ENCODE data around the gene PLCL2.

Gene PLCL2

DNA sequence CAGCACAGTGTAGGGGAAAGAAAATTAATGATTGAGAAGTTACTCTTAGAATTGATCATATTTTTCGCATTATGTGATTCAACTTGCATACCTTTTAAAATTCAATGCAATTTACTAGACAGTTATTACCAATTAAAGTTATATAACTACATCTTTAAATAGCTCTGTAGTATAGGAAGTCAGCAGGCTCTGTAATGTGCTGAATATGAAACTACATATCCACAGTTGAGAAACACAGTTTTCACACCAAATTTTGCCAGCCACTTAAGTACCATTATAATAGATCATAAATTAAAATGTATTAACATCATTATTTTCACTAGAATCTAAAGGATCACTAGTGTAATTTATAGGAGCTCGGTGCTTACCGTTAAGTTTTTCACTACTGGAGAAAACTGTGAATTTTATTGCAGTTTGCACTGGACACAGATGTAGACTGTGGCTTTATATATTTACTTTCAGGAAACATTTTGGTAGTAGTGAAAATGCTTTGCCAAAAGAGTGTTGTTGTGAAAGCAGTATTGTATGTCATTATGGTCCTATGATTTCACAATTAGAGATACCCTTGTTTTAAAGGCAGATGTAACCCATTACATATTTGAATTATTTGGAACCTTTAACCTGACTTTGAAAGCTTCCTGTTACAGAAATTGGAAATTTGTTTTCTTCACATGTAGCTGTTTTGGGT lies 113.6 kb downstream of the PLCL2 start:
- FAIRE-seq (no peak), DNase-seq (ENCODE audit: extremely low spot score, insufficient read length, low read depth) (no peak)

DNA sequence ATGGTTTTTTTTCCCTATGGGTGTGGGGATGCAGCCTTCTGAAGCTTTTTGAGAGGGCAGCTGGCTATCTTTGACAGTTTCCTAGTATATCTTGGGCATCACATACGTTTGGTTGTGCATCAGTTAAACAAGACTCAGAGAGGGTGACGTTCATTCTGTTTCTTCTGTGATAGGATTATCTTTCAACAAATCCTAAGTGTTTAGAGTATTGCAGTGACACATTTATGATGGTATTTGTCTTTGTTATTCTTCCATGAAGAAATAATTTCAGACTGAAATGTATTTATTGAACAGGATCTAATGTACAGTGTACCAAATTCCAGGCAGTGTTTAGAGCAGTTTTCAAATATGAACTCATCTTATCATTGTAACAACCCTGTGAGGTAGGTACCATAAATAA lies 114.4 kb downstream of the PLCL2 start:
- DNase-seq (ENCODE audit: extremely low spot score, insufficient read length, low read depth) (no peak), FAIRE-seq (peak; percentile 50)

DNA sequence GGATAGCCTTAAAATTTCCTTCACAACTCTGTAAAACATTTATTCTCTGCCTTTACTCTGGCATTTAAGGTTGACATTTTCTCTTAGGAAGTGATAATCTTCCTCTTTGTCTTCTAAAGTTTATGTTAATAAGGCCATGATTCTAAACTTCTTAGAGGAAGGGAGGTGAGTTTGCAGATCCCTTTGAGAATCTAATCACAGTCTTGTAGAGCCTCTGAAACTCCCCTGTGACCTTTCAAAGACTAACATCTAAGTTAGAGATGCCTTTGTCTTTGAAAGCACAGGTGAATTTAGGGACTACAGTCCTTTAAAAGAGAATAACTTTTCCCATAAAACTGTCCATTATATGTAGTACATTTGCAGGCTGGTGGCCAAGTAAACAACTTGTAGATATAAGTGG lies 115.1 kb downstream of the PLCL2 start:
- DNase-seq (ENCODE audit: extremely low spot score, insufficient read length, low read depth) (no peak), FAIRE-seq (no peak)

DNA sequence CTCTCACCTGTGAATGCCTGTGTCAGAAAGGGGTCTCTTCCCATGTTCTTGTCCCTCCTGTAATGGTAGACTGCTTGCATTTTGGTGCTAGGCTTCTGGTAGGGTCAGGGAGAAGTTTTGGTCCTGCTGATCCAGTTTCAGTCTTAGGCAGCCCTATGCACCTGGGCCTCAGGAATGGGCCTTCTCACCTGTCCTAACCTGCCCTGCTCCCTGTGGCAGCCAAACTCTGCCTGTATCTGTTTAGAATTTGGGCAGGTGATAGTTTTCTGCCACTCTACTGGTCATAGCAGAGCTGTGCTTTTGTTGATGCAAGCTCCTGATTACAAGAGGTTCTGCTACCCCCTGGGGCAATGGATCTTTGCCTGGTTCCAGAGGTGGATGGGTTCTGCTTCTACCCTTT lies 118.7 kb downstream of the PLCL2 start:
- DNase-seq (ENCODE audit: extremely low spot score, insufficient read length, low read depth) (no peak), FAIRE-seq (no peak)

DNA sequence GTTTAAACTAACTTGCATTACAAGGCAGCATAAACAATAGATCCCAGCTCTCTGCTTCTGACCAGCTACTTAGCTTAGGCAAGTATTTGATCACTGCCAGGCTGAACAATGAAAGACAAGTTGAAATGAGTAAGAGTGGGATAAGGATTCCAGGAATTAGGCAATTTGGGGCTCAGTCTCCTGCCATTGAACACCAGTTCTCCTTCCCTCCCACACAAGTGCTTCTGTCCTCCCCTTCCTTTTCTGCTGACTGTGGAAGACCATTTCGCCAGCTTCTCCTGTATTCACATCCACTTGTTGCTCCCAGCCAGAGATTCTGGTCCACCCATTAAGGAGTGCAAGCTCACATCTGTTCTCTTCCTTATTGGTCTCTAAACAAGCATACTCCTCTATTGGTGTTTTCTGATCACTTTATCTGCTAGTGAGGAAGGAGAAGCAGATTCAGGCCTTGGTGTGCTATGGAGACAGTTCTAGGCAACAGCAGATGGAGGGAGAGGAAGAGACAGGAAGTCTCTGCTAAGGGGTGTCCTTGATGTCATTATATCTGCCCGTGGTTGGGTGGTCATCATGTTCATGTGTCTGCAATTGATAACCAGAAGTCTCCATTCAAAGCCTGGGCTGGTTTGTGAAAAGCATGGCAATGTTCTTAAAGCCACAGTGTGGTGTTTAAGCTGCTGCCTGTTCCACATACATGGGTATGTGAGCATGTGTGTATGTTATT lies 121.5 kb downstream of the PLCL2 start:
- no peak for DNase-seq (ENCODE audit: extremely low spot score, insufficient read length, low read depth)
- no peak for FAIRE-seq

DNA sequence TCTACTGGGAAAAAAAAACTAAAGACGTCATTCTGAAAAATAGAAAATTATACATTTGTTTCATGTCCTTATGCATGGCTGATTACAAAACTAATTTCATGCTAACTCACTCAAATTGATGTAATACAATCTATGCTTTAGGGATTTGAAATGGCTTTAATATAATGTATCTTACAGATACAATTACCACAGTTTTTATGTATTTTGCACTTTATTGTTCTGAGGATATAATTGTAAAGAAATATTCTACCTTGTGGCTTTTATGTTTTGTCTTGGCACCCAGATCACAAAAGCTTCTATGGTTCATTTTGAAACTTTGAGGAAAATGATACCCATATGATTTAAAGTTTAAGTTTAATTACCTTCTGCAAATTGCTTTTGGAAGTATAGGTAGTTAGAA lies 122.5 kb downstream of the PLCL2 start:
- DNase-seq (ENCODE audit: extremely low spot score, insufficient read length, low read depth) (no peak), FAIRE-seq (no peak)

DNA sequence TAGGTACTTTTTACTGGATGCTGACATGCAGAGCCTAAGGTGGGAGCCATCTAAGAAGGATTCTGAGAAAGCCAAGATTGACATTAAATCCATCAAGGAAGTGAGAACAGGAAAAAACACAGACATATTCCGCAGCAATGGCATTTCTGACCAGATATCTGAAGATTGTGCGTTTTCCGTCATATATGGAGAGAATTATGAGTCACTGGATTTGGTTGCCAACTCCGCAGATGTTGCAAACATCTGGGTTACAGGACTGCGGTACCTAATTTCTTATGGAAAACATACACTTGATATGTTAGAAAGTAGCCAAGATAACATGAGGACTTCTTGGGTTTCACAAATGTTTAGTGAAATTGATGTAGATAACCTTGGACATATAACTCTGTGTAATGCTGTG lies 125.1 kb downstream of the PLCL2 start:
- no peak for DNase-seq (ENCODE audit: extremely low spot score, insufficient read length, low read depth)
- no peak for FAIRE-seq

DNA sequence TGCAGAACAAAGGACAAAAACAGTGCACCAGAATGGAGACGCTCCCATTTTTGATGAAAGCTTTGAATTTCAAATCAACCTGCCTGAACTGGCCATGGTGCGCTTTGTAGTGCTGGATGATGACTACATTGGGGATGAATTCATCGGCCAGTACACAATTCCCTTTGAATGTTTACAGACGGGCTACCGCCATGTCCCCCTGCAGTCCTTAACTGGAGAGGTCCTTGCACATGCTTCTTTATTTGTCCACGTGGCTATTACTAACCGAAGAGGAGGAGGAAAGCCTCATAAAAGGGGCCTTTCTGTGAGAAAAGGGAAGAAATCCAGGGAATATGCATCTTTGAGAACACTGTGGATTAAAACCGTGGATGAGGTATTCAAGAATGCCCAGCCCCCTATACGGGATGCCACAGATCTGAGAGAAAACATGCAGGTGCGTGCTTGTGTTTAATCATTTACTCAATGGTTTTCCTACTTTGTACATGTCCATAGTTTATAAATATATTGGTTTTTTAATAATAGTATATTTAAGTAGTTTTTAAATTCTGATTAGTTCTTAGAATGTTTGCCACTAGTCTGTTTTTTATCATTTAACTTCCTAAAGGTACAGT lies 127.1 kb downstream of the PLCL2 start:
- DNase-seq (ENCODE audit: extremely low spot score, insufficient read length, low read depth): no peak
- no peak for FAIRE-seq

DNA sequence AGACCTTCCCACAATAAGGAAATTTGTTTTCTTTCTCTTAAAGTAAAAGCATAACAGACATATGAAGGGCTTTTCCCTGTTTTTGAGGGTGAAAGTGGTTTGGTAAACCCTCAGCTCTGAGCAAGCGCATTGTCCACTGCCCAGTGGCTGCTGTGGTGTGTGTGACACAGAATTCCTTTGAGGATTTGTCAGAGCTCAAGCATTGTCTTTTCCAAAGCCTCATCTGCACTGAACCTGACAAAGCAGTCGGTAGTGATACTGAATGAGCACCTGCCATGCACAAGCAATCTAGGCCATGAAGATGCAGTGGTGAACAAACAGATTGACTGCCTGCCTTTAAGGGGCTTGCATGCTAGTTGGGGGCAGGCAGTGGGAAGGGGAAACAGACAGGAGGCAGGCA lies 128.3 kb downstream of the PLCL2 start:
- FAIRE-seq: no peak
- no peak for DNase-seq (ENCODE audit: extremely low spot score, insufficient read length, low read depth)

DNA sequence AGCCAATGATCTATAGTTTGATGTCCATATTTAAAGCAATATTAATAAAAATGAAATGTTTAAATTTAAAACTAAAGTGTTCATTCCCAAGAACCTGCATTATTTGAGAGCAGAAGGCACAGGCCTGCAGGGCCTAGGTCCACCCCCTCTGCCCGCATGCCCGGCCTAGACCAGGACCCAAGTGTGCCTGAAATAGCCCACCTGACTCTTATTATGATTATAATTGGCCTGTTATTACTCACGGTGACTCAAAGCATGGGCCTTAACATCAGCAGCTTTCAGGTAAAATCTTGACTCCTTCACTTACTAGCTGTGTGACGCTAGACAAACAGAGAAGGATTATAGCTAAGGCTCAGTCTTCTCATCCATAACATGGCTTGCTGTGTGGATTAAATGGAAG lies 128.8 kb downstream of the PLCL2 start:
- no peak for FAIRE-seq
- DNase-seq (ENCODE audit: extremely low spot score, insufficient read length, low read depth): no peak

DNA sequence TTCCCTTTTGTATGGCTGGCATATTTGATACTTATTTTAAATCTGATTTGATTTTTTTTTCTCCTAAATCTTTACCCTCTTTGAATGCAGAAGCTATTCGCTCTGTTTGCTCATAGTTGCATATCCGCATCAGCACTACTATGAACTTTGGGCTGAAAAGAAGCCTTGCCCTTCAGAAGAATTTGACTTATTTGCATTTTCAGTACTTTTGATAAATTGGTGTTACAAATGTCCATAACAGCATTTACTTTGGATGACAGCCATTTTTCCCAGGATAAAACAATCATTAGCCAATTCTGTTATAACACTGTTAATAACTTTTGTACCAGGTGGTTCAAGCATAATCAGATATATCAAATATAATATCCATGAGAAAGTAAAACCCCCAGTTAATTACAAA lies 129.5 kb downstream of the PLCL2 start:
- no peak for DNase-seq (ENCODE audit: extremely low spot score, insufficient read length, low read depth)
- FAIRE-seq: no peak

DNA sequence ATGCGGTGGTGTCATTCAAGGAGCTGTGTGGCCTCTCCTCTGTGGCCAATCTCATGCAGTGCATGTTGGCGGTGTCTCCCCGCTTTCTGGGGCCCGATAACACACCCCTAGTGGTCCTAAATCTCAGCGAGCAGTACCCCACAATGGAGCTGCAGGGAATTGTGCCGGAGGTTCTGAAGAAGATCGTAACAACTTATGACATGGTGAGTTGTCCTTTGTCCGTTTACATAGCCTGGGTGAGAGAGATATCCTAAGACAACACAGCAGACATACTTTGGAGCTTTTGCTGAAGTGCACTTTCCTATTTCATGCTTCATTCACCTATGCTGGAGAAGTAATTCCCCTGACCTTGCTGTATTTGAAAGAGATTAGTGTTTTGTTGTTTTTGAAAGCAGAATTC lies 130.0 kb downstream of the PLCL2 start:
- no peak for FAIRE-seq

DNA sequence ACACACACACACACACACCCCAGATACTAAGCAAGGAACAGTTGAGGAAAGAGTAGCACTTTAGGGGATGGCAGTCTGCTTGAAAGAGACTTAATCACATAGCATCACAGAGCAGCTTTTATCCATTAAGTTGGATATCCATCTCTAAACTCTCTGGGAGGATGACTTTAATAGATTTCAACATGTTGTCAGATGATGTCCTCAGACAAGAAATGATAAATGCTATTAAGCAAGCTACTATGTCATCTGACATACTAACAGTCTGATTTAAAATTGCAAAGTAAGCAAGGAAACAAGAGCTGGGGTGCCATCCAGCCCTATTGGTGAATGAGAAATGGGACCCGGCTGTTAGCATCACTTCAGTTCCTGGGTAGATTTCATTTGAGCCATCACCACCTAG lies 136.9 kb downstream of the PLCL2 start:
- FAIRE-seq (no peak), DNase-seq (ENCODE audit: extremely low spot score, insufficient read length, low read depth) (no peak)

More for the DNA sequence above, 130.0 kb downstream of the PLCL2 start:
- DNase-seq (ENCODE audit: extremely low spot score, insufficient read length, low read depth): no peak

DNA sequence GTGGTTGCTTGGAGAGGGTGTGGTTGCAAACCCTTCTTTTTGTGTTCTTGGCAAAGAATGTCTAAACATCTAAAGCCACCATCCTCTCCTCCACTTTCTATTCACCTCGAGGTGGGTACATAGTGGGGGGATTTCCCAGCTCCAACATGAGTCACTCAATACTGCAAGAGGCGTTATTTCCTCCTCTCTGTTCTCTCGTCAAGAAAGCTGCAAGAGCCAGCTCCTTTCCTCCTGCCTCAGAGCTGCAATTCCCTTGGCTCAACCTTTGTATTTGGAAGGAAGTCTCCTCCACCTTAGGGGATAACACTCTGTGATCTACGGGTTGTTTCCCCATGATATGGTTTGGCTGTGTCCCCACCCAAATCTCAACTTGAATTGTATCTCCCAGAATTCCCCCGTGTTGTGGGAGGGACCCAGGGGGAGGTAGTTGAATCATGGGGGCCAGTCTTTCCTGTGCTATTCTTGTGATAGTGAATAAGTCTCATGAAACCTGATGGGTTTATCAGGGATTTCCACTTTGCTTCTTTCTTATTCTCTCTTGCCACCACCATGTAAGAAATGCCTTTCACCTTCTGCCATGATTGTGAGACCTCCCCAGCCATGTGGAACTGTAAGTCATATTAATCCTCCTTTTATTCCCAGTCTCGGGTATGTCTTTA lies 138.4 kb downstream of the PLCL2 start:
- peak; percentile 78 for FAIRE-seq
- DNase-seq (ENCODE audit: extremely low spot score, insufficient read length, low read depth): no peak

DNA sequence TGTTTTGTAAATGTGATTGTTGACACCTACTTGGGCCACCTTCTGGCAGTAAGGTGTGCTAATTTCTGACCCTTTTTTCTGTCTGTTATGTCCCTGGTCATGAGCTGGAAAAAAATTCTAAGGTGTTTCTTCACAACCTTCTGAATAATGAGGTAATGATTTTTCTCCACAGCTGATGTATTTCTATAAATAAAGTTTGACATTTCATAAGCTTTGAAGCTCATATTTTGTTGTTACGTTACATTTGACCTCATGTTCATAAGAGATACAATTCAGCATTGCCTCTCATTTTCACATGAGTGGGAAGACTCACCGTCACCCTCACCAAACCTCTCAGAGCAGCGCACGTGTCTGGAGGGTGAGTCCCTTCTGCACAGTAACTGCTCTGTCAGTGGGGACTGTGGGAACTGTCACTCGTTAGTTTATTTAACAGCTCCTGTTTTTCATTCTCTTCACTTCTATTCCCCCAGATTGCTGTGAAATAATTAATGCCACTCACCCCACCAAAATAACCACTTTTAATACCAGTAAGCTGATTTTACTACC lies 140.9 kb downstream of the PLCL2 start:
- FAIRE-seq (peak; percentile 36), DNase-seq (ENCODE audit: extremely low spot score, insufficient read length, low read depth) (no peak)

DNA sequence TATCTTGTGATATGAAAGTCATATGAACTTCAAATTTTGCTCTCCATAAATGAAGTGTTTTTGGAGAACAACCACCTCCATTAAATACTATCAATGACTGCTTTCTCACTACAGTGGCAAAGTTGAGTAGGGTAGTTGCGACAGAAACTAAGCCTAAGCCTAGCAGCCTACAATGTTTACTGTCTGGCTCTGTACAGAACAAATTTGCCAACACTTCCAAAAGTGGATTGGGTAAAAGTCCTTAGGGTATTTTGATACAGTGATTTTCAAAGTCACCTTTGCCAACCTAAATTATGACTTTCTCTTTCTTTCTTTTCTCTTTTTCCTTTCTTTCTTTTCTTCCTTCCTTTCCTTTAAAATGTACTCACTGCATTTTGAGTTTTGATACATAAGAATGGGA lies 142.6 kb downstream of the PLCL2 start:
- no peak for DNase-seq (ENCODE audit: extremely low spot score, insufficient read length, low read depth)
- FAIRE-seq: no peak

DNA sequence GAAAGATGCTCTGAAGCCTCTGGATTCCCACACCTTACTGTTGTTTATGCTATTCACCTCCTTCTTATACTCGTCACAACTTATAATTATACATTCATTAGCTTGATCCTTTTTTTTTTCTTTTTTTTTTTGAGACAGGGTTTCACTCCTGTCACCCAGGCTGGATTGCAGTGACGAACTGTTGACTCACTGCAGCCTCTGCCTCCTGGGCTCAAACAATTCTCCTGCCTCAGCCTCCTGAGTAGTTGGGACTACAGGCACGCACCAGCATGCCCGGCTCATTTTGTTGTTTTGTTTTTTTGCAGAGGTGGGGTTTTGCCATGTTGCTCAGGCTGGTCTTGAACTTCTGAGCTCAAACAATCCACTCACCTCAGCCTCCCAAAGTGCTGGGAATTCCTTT lies 143.6 kb downstream of the PLCL2 start:
- no peak for FAIRE-seq
- DNase-seq (ENCODE audit: extremely low spot score, insufficient read length, low read depth): no peak

DNA sequence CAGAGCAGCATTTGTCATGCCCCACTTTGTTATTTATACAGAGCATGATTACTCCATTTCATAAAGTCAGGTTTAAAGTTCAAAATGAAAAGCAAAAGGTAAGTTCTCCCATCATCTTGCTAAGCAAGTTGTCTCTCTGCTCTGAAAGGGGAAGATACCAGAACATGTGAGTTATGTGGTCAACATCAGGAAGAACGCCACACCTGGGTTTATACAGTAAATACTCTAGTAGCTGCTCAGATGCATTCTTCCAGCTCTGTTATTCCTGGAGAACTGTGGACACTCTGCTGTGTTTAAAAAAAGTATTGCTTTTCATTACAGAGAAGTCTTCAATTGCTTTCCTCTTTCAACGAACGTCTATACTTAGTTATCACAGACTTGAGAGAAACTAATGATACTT lies 145.7 kb downstream of the PLCL2 start:
- FAIRE-seq (peak; percentile 59), DNase-seq (ENCODE audit: extremely low spot score, insufficient read length, low read depth) (no peak)

DNA sequence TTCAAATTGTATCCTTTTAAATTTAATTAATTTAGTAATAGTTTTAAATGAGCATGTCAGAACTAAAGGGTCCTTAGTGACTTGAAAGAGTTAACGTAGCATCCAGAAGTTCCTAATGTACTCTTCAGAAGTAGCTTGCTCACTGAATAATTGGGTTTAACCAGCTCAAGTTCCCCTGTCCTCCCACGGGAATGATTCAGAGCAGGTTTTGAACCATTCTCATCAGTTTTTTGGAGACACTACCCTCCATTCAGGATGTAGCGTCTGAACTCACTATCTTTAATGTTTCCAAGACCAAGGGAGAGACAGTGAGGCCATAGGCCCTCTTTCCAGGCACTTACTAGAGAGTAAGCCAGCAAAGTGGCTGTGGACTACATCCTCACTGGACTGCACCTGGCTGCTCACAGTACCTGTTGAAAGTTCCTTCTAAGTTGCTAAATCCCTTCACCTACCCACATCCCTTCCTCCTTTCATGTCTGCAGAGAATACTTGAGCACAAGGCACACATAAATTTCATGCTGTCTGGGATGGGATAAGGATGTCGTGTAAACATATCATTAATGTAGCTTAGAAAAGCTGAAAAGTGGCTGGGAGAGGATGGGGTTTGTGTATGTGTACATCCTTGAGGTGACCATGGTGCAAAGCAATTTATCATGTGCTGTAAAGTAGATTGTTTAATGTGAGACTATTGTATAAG lies 146.3 kb downstream of the PLCL2 start:
- DNase-seq (ENCODE audit: extremely low spot score, insufficient read length, low read depth): no peak
- FAIRE-seq: no peak

DNA sequence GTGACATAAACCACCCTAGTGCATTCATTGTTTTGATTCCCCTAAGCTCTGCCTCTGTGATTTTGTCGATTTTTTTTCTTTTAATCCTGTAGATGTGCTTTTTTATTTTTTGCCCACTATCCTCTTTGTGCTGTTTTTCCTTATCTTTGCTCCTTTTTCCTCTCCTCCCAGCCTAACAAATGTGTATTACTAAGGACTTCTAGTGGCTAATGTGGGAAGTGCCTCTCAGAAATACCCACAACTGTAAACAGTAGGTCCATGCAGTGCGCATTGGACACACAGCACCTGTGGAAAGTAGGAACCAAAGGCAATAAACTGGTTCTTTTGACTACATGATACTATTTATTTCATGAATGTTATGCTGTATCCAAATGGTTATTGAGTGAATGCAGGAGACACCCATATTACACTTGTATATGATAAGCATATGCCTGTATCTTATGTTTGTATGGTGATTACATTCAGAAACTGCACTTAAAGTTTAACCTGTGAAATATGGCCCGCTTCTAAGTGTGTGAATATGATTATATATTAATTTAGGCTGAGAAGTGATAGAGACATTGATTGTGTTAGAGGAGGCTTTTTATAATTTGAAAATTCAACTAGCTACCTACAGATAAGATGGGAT lies 147.8 kb downstream of the PLCL2 start:
- FAIRE-seq (no peak), DNase-seq (ENCODE audit: extremely low spot score, insufficient read length, low read depth) (no peak)

Data from GM18507 (cell line).